ENCODE results near the gene SPTSSB.

The SPTSSB gene

GRCh38 chr3:161393803-161394202 lies 22.5 kb upstream of the SPTSSB start:
- no peak for DNase-seq (ENCODE audit: low spot score)
- no peak overlapping the region for H3K27ac ChIP-seq
- CTCF ChIA-PET = no interaction called here
- no peak for TF ChIP-seq CTCF (conservative IDR thresholded peaks at IDR 0.05; ENCODE audit: low read depth)
- POLR2A ChIA-PET (ENCODE audit: low non-redundant PET) = no interaction called here

- DNase-seq (ENCODE audit: low spot score) = no peak
- CTCF ChIA-PET = no interaction called here
- POLR2A ChIA-PET (ENCODE audit: low non-redundant PET) = no interaction called here
- TF ChIP-seq CTCF (conservative IDR thresholded peaks at IDR 0.05; ENCODE audit: low read depth) = no peak
- no peak overlapping the region for H3K27ac ChIP-seq
These were observed 22.0 kb upstream of the SPTSSB start for GRCh38 chr3:161393310-161393709.

GRCh38 chr3:161392853-161393252 lies 21.5 kb upstream of the SPTSSB start:
- no peak overlapping the region for H3K27ac ChIP-seq
- ChIA-PET POLR2A (ENCODE audit: low non-redundant PET) (no interaction called here), CTCF (interaction anchor here (0.8 kb wide), 1 partner anchor 118 kb away, joined by 3 read pairs; no protein-coding TSS in a partner anchor)
- TF ChIP-seq CTCF (conservative IDR thresholded peaks at IDR 0.05; ENCODE audit: low read depth) = no peak
- no peak for DNase-seq (ENCODE audit: low spot score)

- no peak overlapping the region for H3K27ac ChIP-seq
- no peak for TF ChIP-seq CTCF (conservative IDR thresholded peaks at IDR 0.05; ENCODE audit: low read depth)
- CTCF ChIA-PET = no interaction called here
- no peak for DNase-seq (ENCODE audit: low spot score)
- POLR2A ChIA-PET (ENCODE audit: low non-redundant PET) = no interaction called here
These were observed 18.9 kb upstream of the SPTSSB start for GRCh38 chr3:161390200-161390599.

GRCh38 chr3:161389445-161390035 lies 18.2 kb upstream of the SPTSSB start:
- CTCF ChIA-PET = no interaction called here
- POLR2A ChIA-PET (ENCODE audit: low non-redundant PET) = no interaction called here

GRCh38 chr3:161388855-161389254 lies 17.5 kb upstream of the SPTSSB start:
- H3K27ac ChIP-seq = no peak overlapping the region
- no peak for TF ChIP-seq CTCF (conservative IDR thresholded peaks at IDR 0.05; ENCODE audit: low read depth)
- ChIA-PET CTCF (no interaction called here), POLR2A (ENCODE audit: low non-redundant PET) (no interaction called here)
- DNase-seq (ENCODE audit: low spot score) = no peak

More at GRCh38 chr3:161389445-161390035, 18.2 kb upstream of the SPTSSB start:
- no peak for TF ChIP-seq CTCF (conservative IDR thresholded peaks at IDR 0.05; ENCODE audit: low read depth)
- no peak overlapping the region for H3K27ac ChIP-seq
- no peak for DNase-seq (ENCODE audit: low spot score)

All from RWPE1 (cell line).